VCaP (cell line): Measurements from ENCODE around the gene ERP44.
"Not testable (repeated sequence)": the region's sequence is repeated elsewhere in the genome, so short reads cannot be mapped to it uniquely, and the experiment has no call there.

Source experiments
- H3K27ac ChIP-seq: fragments of 450-650 bp; 2 replicates; pipeline ENCODE4 v1.5.1; 2017
- TF ChIP-seq, protein P1 (sequence below): fragments of 450-650 bp; conservative IDR thresholded peaks from 2 replicates; pipeline ENCODE4 v1.5.1; 2017; ENCODE audit warnings: mild to moderate bottlenecking, moderate library complexity

Gene ERP44

DNA sequence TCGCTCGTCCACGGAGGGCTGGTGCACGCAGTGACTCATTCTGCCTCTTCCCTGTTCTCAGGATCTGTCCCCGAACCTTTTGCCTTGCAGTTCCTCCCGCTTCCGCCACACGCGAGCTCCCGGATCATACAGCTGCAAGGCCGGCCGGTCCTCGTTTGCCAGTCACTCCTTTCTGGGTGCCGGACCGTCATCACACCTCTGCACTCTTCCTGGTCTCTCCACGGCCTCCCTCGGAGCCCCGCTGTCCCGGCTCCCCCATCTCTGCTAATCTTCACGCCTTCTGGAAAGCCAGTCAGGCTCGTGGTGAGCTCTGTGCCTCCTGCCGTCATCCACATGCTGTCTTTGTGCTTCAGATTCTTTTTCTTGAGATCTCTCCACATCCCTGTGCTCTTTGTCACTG lies 100.5 kb downstream of the ERP44 start:
- TF ChIP-seq, protein P1, sequence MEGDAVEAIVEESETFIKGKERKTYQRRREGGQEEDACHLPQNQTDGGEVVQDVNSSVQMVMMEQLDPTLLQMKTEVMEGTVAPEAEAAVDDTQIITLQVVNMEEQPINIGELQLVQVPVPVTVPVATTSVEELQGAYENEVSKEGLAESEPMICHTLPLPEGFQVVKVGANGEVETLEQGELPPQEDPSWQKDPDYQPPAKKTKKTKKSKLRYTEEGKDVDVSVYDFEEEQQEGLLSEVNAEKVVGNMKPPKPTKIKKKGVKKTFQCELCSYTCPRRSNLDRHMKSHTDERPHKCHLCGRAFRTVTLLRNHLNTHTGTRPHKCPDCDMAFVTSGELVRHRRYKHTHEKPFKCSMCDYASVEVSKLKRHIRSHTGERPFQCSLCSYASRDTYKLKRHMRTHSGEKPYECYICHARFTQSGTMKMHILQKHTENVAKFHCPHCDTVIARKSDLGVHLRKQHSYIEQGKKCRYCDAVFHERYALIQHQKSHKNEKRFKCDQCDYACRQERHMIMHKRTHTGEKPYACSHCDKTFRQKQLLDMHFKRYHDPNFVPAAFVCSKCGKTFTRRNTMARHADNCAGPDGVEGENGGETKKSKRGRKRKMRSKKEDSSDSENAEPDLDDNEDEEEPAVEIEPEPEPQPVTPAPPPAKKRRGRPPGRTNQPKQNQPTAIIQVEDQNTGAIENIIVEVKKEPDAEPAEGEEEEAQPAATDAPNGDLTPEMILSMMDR: no peak
- no peak overlapping the region for H3K27ac ChIP-seq

DNA sequence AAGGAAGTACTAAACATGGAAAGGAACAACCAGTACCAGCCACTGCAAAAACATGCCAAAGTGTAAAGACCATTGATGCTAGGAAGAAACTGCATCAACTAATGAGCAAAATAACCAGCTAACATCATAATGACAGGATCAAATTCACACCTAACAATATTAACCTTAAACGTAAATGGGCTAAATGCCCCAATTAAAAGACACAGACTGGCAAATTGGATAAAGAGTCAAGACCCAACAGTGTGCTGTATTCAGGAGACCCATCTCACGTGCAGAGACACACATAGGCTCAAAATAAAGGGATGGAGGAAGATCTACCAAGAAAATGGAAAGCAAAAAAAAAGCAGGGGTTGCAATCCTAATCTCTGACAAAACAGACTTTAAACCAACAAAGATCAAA lies 108.3 kb downstream of the ERP44 start:
- H3K27ac ChIP-seq: not testable (repeated sequence)

DNA sequence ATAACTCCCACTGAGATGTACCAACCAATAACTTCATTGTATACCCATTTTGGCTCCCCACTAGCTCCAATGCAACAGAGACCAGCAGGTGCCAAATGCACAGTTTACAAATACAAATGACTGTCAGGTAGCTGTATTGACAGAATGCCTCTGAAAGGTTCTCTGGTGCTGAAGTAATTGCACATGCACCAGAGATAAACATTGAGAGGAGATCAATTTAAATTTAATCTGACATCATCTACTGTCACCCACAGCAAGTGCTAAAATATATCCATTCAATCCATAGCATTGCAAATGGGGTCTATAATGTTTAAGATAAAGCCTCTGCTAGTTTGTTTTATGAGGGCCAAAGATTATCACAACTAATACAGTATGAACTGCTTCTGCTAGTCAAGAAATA lies 112.2 kb downstream of the ERP44 start:
- H3K27ac ChIP-seq: no peak overlapping the region
- TF ChIP-seq, protein P1: no peak

DNA sequence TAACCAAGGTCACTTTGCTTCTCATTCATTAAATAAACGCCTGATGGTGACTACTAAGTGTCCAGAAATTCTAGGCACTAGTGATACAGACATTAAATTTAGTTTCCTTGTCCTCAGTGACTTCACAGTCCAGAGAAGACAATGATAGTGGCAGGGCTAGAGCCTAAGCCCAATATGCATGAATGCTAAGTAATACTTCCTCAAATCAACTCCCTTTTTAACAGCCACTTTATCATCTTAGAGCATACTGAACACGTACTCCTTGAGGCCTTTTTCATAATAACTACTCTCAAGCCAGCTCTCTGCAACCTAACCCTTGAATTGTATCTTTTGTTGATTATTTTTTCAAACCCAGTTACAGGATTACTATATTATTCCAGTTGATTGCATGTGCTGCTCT lies 118.2 kb downstream of the ERP44 start:
- no peak overlapping the region for H3K27ac ChIP-seq
- TF ChIP-seq, protein P1: no peak

DNA sequence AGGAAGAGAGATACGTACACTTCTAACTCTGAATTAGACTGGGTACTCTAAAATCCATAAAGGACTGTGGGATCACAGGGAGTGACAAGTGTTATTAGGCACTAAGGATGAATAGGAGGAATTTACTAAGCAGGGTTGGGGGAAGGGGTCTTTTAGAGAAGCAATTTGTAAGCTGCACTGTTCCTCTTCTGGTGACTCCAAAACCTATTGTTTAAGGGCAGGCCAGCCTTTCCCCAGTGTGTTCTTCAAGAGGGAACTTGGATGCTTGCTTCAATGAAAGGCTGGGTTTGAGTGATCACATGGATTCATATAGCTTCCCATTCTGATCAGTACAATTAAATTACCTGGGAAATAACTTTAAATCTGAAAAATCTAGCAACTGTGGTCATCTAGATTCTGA lies 120.6 kb downstream of the ERP44 start:
- TF ChIP-seq, protein P1: no peak
- no peak overlapping the region for H3K27ac ChIP-seq

DNA sequence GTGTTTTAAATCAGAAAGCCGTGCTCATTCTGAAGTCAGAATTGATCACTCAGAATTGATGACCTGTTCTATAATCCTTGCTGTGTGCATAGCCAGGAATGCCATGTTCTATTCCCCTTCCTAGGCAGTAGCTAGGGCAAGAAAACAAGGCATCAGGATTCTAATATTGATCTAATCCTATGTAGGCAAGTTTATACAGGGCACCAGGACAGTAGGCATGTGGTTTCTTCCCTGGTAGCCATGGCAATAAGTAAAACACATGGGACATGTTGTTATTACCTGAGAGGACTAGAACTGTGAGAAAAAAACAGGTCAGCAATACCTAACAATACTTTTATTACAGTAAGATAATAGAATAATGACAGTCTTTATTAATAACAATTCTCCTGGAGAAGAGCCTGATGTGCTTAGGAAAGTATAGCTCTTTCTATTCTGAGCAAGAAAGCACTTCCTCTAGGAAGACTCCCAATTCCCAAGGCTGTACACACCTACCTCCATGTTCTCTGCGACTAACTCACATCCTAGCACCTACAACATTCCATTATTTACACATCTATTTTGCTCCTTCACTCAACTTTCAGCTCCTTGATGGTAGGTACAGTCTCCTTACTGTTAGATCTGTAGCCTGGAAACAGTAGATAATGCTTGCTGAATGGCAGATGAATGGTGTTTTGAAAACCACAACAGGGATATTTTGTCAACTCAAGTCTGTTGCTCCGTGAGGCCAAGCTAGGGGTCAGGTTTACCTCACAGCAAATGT lies 121.6 kb downstream of the ERP44 start:
- no peak overlapping the region for H3K27ac ChIP-seq
- TF ChIP-seq, protein P1: no peak

DNA sequence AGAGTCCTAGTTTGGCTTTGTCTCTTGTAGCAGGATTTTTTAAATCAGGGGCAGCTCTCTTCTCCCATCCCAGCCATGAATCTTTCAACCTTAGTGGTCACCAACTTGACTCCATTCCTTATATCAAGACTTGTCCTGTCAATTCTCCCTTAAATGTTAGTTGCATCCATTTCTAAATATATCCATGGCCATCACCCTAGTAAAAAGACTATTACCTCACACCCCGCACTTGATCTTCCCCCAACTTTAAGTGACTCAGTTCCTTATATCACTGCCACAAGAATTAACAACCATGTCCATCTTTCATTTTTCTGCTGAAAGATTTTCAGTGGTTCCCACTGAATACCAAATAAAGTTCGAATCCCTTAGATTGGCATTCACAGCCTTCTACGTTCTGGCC lies 125.3 kb downstream of the ERP44 start:
- TF ChIP-seq, protein P1: no peak
- H3K27ac ChIP-seq: no peak overlapping the region

DNA sequence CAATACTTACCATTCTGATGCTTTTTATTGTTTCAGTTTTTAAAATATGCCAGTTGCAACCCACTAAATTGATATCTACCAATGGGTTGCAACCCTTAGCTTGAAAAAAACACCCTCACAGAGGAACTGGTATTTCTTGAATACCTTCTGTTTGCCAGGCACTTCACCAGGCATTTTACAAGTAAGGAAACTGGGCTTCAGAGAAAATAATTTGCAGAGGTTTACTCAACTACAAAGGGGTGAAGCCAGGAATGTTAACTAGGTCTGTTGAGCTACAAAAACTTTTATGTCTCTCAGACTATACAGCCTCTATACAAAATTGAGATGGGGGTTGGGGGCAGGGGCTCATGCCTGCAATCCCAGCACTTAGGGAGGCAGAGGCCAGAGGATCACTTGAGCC lies 127.4 kb downstream of the ERP44 start:
- TF ChIP-seq, protein P1: no peak
- no peak overlapping the region; the same call in 1 of the 2 replicates for H3K27ac ChIP-seq
